ENCODE results near the gene AK2.

AK2 gene

DNA sequence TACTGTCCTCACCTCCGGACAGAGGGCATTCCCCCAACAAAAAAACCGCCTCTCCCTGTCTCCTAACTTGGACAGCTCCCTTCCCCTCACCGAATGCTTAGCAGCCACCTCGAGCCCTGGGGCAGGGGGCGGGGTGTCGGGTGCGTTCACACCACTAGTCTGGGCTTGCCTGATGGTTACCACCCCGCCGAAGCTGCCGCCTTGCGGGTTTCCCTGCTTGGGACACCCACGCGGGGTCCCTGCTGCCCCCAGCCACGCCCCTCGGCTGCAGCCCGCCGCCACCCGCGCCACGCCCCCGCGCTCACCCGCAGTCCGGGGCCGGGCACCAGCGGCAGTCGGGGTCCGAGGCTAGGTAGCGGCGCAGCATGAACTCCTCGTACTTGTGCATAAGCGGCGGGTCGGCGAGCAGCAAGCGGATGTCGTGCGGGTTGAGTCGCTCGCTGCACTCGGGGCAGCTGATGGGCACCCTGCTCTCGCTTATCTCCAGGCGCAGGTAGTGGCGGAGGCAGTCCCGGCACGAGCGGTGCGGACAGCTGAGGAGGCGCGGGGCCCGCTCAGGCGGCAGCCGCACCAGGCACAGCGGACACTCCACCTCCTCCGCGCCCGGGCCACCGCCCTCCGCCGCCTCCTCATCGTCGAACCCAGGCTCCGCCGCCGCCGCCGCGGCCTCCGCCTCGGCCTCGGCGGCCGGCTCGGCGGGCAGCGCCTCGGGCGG, 72.8 kb downstream of the AK2 start:
- CTCF ChIA-PET: interaction anchor here (0.7 to 1.1 kb wide), 4 partner anchors 43 to 257 kb away, joined by 3 to 6 read pairs (median 4); no protein-coding TSS in a partner anchor
- no peaks in the 10 kb centered on the region for H3K9me3 ChIP-seq (ENCODE audit: control insufficient read depth, insufficient read depth, low read depth, low read length)
- TF ChIP-seq KLF1 (tag by site-specific recombination; IDR thresholded peaks at IDR 0.05): peak; percentile 83
- TF ChIP-seq KLF16 (tag by site-specific recombination; IDR thresholded peaks at IDR 0.05): peak; percentile 59; the same call in 1 of the 2 replicates
- peak; percentile 41; the same call in 1 of the 2 replicates for TF ChIP-seq ZNF596 (tag by site-specific recombination; IDR thresholded peaks at IDR 0.05)
- TF ChIP-seq ZSCAN5A (tag by site-specific recombination; IDR thresholded peaks at IDR 0.05): 0 out of 2 replicates have a peak, but pooled peaks have one; percentile 44
- peak; percentile 89 for TF ChIP-seq ZNF10 (tag by site-specific recombination; IDR thresholded peaks at IDR 0.05)
- peak; percentile 20; the same call in 1 of the 2 replicates for TF ChIP-seq ZNF76 (tag by site-specific recombination; IDR thresholded peaks at IDR 0.05; ENCODE audit: borderline replicate concordance, low read depth)
- peak; percentile 94 for TF ChIP-seq REST (tag by site-specific recombination; IDR thresholded peaks at IDR 0.05)
- no peak for TF ChIP-seq ZSCAN16 (tag by site-specific recombination; IDR thresholded peaks at IDR 0.05)
- TF ChIP-seq HOXD13 (CRISPR knock-in tag; IDR thresholded peaks at IDR 0.05; ENCODE audit: borderline replicate concordance): no peak
- TF ChIP-seq, protein P1, sequence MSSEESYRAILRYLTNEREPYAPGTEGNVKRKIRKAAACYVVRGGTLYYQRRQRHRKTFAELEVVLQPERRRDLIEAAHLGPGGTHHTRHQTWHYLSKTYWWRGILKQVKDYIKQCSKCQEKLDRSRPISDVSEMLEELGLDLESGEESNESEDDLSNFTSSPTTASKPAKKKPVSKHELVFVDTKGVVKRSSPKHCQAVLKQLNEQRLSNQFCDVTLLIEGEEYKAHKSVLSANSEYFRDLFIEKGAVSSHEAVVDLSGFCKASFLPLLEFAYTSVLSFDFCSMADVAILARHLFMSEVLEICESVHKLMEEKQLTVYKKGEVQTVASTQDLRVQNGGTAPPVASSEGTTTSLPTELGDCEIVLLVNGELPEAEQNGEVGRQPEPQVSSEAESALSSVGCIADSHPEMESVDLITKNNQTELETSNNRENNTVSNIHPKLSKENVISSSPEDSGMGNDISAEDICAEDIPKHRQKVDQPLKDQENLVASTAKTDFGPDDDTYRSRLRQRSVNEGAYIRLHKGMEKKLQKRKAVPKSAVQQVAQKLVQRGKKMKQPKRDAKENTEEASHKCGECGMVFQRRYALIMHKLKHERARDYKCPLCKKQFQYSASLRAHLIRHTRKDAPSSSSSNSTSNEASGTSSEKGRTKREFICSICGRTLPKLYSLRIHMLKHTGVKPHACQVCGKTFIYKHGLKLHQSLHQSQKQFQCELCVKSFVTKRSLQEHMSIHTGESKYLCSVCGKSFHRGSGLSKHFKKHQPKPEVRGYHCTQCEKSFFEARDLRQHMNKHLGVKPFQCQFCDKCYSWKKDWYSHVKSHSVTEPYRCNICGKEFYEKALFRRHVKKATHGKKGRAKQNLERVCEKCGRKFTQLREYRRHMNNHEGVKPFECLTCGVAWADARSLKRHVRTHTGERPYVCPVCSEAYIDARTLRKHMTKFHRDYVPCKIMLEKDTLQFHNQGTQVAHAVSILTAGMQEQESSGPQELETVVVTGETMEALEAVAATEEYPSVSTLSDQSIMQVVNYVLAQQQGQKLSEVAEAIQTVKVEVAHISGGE (tag by site-specific recombination; conservative IDR thresholded peaks at IDR 0.05; ENCODE audit: low read depth): peak; percentile 23; the same call in 1 of the 2 replicates
- peak; percentile 65 for TF ChIP-seq ZNF341 (tag by site-specific recombination; IDR thresholded peaks at IDR 0.05; ENCODE audit: low read depth)
- TF ChIP-seq ZNF600 (tag by site-specific recombination; IDR thresholded peaks at IDR 0.05): 0 out of 2 replicates have a peak, but pooled peaks have one; percentile 48
- no peak for TF ChIP-seq ZNF239 (tag by site-specific recombination; IDR thresholded peaks at IDR 0.05)
- TF ChIP-seq ZEB2 (tag by site-specific recombination; IDR thresholded peaks at IDR 0.05): peak; percentile 74
- 0 out of 2 replicates have a peak, but pooled peaks have one; percentile 1 for TF ChIP-seq ZNF623 (tag by site-specific recombination; IDR thresholded peaks at IDR 0.05)
- no peak for TF ChIP-seq ZNF654 (tag by site-specific recombination; IDR thresholded peaks at IDR 0.05; ENCODE audit: low read depth)
- no peak for TF ChIP-seq ZNF157 (tag by site-specific recombination; IDR thresholded peaks at IDR 0.05)
- TF ChIP-seq ZNF214 (tag by site-specific recombination; IDR thresholded peaks at IDR 0.05; ENCODE audit: borderline replicate concordance): no peak
- TF ChIP-seq ZBTB7A (tag by site-specific recombination; IDR thresholded peaks at IDR 0.05; ENCODE audit: low read depth): peak; percentile 54; the same call in 1 of the 2 replicates
- 0 out of 2 replicates have a peak, but pooled peaks have one; percentile 25 for TF ChIP-seq OSR2 (tag by site-specific recombination; IDR thresholded peaks at IDR 0.05)
- peak; percentile 83 for TF ChIP-seq PATZ1 (tag by site-specific recombination; IDR thresholded peaks at IDR 0.05)
- TF ChIP-seq ZNF660 (tag by site-specific recombination; IDR thresholded peaks at IDR 0.05): peak; percentile 94
- peak; percentile 46; the same call in 1 of the 2 replicates for TF ChIP-seq ZBTB44 (tag by site-specific recombination; IDR thresholded peaks at IDR 0.05)
- TF ChIP-seq GLIS1 (tag by site-specific recombination; IDR thresholded peaks at IDR 0.05): peak; percentile 64; the same call in 1 of the 2 replicates
- TF ChIP-seq SP3 (tag by site-specific recombination; IDR thresholded peaks at IDR 0.05): peak; percentile 74

More for the DNA sequence above, 72.8 kb downstream of the AK2 start:
- POLR2A ChIA-PET: interaction anchor here (0.6 to 2.5 kb wide), 15 partner anchors 9 to 313 kb away, joined by 3 to 21 read pairs (median 4); partner anchors contain the start of genes AZIN2 and RBBP4
- Histone ChIP-seq H3K4me1 (ENCODE audit: control insufficient read depth, insufficient read depth, low read length) (peaks cover 10% of the 10 kb centered on the region), H3K27ac (ENCODE audit: extremely low read depth, low read depth, low read length) (peak overlapping the region; percentile 84), H3K4me3 (ENCODE audit: low read depth, low read length) (peak overlapping the region; percentile 62), H3K36me3 (ENCODE audit: control insufficient read depth in 2 of 2, insufficient read depth in 1 of 2, low read length in 2 of 2) (no peaks in the 10 kb centered on the region)

All from HEK293 (cell line).